Measurements from ENCODE around the gene ITPR3.

The ITPR3 gene

DNA sequence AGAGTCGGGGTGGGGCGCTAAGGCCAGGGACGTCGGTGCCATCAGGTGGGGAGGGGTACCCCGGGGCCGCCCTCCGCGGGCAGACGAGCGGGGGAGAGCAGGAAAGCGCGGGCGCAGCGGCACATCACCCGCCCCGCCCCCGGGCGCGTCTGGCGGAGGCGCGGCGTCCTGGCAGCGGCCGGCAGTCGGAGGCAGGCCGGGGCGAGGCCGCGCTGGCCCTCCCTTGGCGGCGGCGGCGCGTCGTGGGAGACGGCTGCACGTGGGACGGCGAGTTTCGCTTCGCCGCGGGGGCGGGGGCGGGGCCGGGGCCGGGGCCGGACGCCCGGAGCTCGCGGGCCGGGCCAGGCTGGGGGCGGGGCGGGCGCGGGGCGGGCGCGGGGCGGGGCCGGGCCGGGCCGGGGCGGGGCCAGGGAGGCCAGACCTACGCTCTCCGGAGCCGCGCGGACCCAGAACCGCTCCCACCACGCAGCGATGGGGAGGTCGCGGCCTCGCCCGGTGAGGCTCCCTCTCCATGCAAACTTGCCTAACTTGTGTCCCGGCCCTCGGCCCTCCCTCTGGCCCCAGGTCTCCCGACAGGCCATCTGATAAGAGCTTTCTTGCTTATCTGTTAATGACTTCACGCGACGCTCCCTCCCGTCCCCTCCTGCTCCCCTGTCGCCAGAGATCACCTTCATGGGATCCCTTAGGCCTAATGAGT lies 12.5 kb downstream of the ITPR3 start:
- DNase-seq (ENCODE audit: low read depth in 1 of 2, low spot score in 1 of 2) = peak in 1 of 2 donors; percentile 41

DNA sequence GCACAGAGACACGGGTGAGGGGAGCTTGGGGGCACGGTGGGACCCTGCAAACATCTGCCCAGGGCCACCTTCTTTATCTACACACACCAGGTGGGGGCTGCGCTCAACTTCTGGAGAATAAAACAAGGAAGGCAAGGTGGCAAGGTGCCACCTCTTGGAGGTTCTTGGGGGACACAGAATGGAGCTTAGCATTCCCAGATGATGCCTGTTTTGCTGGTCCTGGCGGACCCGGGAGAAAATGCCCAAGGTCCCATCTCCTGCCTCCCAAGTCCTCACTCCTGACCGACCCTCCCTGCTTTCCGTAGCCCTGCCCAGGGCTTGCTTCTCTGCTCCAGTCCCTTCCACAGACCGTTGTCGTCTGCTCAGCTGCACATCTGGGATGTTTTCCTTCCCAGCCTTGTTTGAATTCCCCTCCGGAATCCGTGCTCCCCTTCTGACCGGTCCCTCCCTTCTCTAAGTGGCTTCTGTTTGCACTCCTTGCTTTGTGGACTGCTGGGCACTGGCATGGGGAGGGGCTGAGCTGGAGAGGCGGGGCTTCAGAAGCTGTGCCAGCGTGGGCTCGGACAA lies 13.1 kb downstream of the ITPR3 start:
- no peak for DNase-seq (ENCODE audit: low read depth in 1 of 2, low spot score in 1 of 2)

DNA sequence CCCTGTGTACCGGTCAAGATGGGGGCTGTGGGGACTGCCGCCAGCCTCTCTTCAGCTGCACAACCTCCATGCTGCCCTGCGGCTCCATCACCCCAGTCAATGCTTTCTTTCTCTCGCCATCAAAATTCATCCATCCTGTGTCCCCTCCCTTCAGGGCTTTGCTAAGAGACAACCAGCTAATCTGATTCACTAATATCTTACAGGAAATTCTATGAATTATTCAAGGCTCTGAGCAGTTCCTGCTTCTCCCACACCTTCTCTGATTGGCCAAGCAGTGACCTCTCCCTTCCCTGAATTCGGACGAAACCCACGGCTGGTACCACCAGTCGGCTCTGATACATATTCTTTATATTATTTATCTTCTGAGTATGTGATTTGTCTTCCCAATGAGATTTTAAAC lies 13.8 kb downstream of the ITPR3 start:
- DNase-seq (ENCODE audit: low read depth in 1 of 2, low spot score in 1 of 2) = no peak

DNA sequence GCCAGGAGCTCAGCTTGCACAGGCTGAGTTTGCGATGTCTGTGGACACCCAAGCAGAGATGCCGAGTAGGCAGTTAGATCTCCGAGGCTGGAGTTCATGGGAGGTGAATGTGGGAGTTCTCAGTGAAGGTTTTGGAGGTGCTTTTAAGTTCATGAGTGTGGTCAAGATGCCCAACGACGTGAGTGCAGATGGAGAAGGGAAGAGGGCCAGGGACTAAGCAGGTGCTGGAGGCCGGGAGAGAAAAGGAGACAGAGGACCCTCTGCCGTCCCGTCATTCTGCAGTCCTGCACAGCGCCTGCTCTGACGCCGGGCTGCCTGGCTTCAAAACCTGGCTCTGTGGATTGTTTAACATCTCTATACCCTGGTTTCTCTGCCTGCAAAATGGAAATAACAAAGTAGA lies 15.5 kb downstream of the ITPR3 start:
- DNase-seq (ENCODE audit: low read depth in 1 of 2, low spot score in 1 of 2) = no peak

- DNase-seq (ENCODE audit: low read depth in 1 of 2, low spot score in 1 of 2) = no peak
Measured at GRCh38 chr6:33638556-33638955, 17.4 kb downstream of the ITPR3 start.

- no peak for DNase-seq (ENCODE audit: low read depth in 1 of 2, low spot score in 1 of 2)
Measured at GRCh38 chr6:33639559-33639958, 18.4 kb downstream of the ITPR3 start.

GRCh38 chr6:33640361-33640760 lies 19.2 kb downstream of the ITPR3 start:
- no peak for DNase-seq (ENCODE audit: low read depth in 1 of 2, low spot score in 1 of 2)

DNA sequence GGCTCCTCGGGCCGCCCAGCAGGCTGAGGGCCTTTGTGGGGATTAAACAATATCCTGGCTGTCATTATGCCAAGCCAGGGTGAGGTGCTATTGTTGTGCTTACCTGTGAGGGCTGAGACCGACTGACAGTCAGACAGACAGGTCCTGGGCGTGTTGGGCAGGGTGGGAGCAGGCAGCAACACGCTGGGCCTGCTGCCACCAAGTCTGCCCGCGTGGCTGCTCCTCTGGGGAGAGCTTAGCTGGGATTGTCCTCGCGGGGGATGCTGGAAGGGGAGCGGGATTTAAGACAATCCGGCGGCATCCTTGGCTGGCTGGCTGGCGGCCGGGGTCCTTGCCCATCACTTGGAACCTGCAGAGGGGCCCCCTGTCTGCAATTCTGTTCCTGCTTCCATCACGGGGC lies 20.0 kb downstream of the ITPR3 start:
- no peak for DNase-seq (ENCODE audit: low read depth in 1 of 2, low spot score in 1 of 2)

- no peak for DNase-seq (ENCODE audit: low read depth in 1 of 2, low spot score in 1 of 2)
Measured at GRCh38 chr6:33641602-33642001, 20.5 kb downstream of the ITPR3 start.

DNA sequence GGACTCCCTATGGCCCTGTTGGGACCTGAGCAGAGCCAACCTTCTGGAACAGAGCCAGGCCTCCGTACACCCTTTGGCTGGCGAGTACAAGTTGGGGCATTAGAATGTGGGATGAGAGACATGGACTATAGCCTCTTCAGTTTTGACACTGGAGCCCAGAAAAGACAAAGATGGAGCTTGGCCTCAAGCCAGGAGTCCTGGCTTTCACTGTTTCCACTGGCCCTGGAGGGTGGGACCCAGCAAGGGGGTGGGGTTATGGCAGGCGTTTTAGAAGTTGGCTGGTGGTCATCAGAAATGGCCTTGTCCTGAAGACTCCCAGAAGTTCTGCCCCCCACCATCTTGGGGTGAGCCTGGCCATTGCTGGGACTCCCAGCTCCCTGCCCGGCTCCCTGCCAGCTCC lies 21.8 kb downstream of the ITPR3 start:
- DNase-seq (ENCODE audit: low read depth in 1 of 2, low spot score in 1 of 2) = no peak

- no peak for DNase-seq (ENCODE audit: low read depth in 1 of 2, low spot score in 1 of 2)
Measured at GRCh38 chr6:33651403-33651802, 30.3 kb downstream of the ITPR3 start.

- DNase-seq (ENCODE audit: low read depth in 1 of 2, low spot score in 1 of 2) = no peak
Measured at GRCh38 chr6:33652002-33652401, 30.9 kb downstream of the ITPR3 start.

DNA sequence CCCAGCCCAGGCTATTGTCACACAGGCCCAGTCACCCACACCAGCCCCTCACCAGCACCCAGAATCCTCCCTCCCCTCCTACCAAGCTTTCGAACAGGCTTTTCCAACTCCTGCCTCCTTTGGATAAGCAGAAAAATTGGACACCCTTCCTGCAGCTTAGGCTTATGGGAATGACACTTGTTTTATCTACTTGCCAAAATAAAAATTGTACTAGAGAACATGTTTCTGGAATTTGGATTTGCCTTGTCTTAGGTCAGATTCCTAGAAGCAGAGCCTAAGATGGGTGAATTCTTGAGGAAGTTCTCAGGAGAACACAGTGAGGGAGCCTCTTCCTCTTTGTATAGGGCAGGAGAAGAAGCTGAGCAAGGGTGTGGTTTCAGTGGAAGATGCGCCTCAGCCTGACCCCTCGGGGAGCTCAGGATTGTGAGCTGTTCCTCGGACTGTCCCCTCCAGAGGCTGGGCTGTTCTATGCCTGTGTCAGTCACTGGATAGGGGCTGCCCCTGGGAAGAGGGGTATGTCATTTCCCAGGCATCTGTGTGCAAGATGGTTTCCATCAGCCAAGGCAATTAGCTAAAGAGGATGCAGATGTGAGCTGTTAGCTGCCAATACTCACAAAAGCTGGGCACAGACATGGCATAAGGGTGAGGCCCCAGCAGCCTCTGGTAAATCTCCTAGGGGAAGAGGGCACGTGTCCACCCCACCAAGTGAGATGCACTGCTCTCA lies 33.9 kb downstream of the ITPR3 start:
- DNase-seq (ENCODE audit: low read depth in 1 of 2, low spot score in 1 of 2) = no peak

DNA sequence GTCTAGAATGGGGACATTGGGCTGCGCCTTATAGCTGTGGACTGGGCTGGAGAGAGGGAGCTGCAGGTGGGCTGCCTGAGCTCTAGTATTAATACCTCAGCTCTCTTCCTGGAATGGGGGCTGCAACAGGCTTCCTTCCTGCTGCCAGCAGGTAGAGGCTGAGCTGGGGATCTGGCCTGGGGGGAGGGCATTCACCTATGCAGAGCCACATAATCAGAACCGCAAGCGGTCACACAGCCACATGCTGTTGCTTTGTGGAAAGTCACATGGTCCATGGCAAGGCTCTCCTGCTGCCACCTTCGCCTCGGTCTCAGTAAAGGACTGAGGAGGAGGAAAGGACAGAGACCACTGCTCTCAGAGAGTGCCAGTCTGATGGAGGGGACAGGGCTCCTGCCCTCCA lies 35.7 kb downstream of the ITPR3 start:
- DNase-seq (ENCODE audit: low read depth in 1 of 2, low spot score in 1 of 2) = no peak

- no peak for DNase-seq (ENCODE audit: low read depth in 1 of 2, low spot score in 1 of 2)
Measured at GRCh38 chr6:33658982-33659689, 38.0 kb downstream of the ITPR3 start.

DNA sequence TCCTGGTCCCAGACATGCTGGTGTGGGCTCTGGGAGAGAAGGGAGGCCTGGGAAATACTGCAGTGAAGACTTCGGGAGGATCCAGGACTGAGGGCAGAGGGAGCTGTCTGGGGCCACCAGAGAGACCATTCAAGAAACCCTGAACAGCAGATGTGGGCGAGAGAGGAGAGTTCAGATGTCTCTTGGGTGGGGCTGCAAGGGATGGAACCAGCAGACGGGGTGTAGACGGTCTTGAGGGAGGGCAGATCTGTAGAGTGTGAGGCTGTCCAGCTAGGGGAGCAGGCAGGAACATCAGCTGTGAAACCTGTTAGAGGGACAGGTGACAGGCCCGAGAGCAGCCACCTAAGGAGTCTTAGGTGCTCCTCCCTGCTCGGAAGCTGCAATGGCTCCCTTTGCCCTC lies 38.9 kb downstream of the ITPR3 start:
- DNase-seq (ENCODE audit: low read depth in 1 of 2, low spot score in 1 of 2) = no peak

DNA sequence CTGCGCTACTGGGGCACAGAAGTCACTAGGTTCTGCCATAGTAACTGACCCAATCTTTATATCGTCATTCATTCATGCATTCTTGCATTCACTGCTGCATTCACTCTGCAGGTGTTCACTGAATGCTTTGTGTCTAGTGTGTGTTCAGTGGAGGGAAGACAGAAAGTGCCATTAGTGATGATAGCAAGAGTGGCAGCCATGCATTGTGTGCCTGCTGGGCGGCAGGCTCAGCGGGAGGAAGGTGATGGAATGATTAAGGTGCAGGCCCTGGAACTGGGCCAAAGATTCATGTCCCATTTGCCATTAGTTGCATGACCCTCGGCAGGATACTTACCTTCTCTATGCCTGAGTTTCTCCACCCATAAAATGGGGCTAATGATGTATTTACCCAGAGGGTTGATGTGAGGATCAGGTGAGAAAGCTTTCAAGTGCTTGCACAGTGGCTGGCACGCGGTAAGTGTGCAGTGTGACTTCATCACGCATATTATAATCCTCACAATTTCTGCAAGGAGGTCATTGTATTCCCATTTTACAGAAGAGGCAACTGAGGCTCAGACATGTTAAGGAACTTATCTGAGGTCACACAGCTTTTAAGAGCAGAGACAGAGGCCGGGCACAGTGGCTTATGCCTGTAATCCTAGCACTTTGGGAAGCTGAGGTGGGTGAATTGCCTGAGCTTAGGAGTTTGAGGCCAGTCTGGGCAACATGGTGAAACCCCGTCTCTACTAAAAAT lies 40.1 kb downstream of the ITPR3 start:
- DNase-seq (ENCODE audit: low read depth in 1 of 2, low spot score in 1 of 2) = no peak

GRCh38 chr6:33662318-33662717 lies 41.2 kb downstream of the ITPR3 start:
- no peak for DNase-seq (ENCODE audit: low read depth in 1 of 2, low spot score in 1 of 2)

DNA sequence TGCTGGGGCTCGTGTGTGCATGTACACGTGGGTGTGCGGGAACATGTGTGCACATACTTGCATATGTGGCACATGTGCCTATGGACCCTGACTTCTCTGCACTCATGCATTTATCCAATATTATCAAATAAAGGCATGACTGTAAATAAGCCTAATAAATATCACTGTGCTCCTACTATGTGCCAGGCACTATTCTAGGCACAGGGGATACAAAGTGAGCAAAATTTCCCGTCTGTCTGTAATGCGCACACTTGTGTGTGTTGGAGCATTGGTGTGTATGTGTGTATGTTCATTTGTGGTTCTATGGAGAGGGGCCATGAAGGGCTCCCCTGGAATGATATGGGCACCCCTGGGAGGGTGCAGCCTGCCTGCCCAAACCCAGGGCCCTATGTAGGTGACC lies 41.9 kb downstream of the ITPR3 start:
- DNase-seq (ENCODE audit: low read depth in 1 of 2, low spot score in 1 of 2) = no peak

DNA sequence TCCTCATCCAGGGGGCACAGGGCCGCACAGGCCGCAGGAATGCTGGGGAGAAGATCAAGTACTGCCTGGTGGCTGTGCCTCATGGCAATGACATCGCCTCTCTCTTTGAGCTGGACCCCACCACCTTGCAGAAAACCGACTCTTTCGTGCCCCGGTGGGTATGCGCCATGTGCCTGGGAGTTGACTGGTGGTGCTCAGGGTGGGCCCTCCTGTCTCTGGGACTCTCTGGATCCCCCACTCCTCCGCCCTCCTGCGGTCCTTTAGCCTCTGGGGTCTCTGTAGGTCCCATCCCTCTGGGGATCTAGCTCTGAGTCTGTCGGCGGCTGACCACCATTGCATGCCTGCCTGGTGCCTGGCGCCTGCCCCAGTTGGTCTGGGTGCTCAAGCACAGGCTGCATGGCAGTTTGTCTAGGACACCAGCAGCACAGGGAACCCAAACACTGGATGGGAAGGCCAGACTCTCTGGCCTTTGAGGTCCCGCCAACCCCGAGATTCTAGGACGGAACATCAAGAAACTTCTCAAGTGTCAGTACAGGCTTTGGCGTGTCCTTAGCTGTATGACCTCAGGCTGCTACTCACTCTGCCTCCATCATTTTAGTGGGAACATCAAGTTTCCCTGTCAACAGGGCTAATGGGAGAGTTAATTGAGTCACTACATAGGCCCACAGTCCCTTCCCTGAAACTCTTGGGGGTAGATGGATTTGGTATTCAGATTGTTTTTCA lies 42.8 kb downstream of the ITPR3 start:
- DNase-seq (ENCODE audit: low read depth in 1 of 2, low spot score in 1 of 2) = no peak

All from activated T-helper 1 cell treated with anti-CD3 and anti-CD28 coated beads, Interleukin-2, amount 50 U/mL, for 16 hours (primary cell).